T-helper 1 cell treated with Interleukin-12 subunit alpha and Interleukin-12 subunit beta and Interleukin-4 antibody, amounts not matched to agents 30 ng/mL and 1 ng/mL, for 36 hours (primary cell): ENCODE measurements around the gene KDELR1. TPM values are rescaled to one million over a fixed set of nuclear protein-coding genes. Genes with fewer than 3 reads are reported as not detected.
"Not testable (repeated sequence)": the region's sequence is repeated elsewhere in the genome, so short reads cannot be mapped to it uniquely, and the experiment has no call there.

Source experiments
- intact Hi-C: fragments of 100-400 bp; cut with micrococcal nuclease; formaldehyde crosslinking; loops from one replicate; pipeline ENCODE4 v1.15.1; 2024
- total RNA-seq: library from RNA; stranded (reverse); gene quantifications from 2 replicates; pipeline ENCODE4 v1.2.3, GENCODE V29; 2022

The KDELR1 gene
- total RNA-seq, 1 donor from 2014 or later, result 72.6 TPM

DNA sequence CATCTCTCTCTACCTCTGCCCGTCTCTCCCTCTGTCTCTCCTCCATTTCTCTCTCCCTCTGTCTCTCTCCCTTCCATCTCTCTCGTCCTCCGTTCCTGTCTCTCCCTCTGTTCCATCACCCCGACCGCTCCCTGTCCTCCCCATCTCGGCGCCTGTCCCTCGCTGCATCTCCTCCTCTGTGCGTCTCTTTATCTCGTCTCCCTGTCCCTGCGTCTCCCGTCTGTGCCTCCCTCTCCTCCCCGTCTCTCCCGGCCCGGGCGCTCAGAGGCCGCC lies 6.7 kb upstream of the KDELR1 start:
- intact Hi-C loops, result loop anchor here (1.0 to 2.0 kb wide), 5 partner anchors 34 to 95 kb away; partner anchors contain the start of genes CYTH2 and SYNGR4

DNA sequence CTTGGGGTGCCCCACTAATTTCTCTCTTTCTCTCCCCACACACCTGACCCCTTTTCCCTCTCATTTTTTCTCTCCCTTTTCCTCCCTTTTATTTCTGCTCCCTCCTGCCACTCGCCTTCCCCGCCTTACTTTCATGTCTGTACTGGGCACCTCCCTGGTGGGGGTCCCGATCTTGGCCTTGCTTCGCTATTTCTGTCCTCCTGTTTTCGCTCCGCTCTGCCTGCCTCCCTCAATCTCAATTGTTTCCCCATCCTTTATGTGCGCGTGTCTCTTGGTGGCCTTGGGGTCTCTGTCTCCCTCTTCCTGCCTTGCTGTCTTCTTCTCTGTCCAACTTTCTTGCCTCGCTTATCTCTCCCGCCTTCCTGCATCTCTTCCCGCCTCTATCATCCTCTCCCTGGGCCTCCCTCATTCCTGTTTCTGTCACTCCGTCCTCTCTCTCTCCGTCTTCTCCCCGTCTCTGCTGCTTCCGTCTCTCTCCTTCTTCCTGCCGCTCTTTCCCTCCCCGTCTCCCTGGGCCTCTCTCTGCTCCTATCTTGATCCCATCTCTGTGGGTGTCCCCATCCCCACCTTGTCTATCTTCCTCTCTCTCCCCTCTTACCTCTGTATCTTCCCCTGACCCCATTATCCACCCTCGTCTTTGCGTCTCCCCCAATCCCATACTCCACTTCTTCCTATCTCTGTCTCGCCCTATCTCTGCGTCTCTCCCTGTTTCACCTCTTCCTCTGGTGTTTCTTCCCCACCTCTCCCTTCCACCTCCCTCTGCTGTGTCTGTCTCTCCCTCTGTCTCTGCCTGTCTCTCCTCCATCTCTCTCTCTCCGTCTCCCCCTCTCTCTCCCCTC lies 6.1 kb upstream of the KDELR1 start:
- intact Hi-C loops, result loop anchor here (1.0 to 2.0 kb wide), 5 partner anchors 33 to 96 kb away; partner anchors contain the start of genes CYTH2 and SYNGR4

DNA sequence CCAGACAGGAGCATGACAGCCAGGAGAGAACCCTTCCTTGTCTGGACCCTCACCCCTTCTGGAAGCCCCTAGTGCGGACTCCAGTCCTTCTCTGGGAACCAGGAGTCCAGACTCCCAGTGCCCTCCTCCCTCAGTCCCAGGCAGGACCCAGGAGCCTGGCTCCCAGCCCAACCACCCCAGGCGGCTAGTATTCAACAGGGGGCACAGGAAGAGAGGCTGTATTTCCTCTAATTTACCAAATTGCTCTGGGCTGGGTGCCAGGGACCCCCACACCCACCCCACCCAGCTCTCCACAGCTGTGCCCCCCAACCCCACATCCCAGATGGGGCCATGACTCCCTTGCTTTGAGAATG lies 5.4 kb upstream of the KDELR1 start:
- intact Hi-C loops, result no loop called here

DNA sequence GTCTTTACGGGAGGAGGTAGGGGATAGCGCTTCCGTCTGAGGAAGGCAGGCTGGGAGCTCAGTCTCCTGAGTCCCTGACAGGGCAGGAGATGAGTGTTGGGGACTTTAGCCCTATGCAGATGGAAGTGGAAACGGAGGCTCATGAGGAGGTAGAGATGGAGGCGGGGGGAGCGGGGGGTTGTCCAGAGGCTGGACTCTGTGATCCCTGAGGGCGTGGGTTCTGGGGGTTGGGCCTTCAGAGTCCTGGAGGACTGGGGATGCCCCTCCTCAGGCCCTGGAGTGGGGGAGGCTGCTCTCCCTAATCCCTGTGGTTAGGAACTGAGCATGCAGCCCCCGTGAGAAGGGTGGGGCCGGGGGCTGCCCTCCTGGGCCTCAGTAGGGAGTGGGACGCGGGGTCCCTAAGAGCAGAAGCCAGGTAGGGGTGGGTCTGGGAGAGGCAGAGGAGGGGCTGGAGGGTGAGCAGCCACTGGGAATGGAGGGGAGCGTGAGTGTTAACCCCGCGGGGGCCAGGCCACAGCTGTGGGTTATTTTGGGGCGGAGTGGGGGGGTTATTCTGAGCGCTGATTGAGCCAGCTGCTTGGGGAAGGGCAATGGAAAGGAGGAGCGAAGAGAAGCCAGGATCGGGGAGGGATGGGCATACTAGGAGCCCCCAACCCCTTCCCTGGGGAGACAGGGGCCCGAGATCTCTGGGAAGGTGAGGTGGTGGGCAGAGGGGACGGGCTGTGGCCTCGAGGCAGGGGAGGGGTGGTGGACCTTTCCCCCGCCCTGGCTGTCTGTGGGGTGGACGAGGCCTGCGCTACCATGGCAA lies 4.9 kb upstream of the KDELR1 start:
- intact Hi-C loops, result no loop called here

DNA sequence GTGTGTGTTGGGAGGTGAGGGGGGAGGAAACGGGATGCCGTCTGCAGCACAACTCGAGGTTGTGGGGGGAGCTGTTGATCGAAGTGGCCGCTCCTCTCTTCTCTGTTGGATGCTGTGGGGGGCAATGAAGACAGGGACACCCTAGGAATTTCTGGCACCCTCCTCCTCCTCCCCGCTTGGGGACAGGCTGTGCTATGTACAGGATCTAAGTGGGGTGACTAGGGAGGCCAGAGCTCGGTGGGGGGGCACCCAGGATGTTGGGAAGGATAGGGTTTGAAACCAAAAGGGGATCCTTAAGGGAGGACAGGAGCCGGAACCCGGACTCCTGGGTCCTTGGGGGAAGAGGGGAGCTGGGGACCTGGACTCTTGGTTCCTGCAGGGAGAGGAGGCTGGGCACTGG lies 4.1 kb upstream of the KDELR1 start:
- intact Hi-C loops, result no loop called here

DNA sequence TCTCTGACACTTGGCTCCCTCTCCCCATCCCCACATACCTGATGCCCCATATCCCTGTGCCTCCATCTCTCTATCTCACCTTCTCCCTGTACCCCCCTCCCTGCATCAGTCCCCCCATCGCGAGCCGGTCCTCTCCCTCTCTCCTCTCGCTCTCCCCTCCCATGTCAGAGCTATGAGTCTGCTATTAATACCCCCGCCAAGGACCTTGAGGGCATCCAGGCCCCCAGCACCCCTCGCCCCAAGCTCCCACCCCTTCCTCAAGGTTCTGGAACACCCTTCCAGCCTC lies 3.8 kb upstream of the KDELR1 start:
- intact Hi-C loops, result no loop called here

DNA sequence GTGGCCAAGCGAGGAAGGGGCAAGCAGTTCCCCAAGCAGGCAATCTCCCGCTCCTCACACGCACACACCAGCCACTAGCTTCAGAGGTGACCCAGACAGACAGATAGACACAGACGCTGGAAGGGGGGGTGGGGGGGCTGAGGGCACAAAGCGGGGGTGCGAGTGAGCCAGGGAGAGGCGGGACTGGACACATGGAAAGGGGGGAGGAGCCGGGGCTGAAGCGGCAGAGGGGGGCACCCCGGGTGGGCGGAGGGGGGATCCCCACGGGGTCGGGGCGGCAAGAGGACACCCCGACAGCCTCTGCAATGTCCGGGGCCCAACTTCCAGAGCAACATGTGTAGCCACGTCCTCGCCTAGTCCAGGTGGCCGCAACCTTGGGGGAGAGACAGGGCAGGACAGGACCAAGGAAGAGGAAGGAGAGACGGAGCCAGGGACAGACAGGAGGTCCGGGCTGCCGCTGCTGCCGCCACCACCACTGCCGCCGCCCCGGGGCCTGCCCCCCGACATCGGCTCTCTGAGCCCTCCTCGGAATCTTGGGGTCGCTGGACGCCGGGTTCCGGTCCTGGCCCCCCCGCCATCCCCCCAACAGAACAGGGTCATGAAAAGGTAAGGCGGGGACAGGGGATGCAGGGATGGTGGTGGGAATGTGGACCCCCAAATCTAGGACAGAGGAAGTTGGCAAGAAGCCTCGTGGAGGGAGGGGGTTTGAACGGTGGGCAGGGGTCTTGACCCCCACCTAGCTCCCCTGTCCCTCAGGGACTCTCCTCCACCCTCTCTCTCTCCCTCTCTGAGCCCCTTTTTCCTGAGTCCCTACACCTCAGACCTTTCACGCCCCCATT lies 3.2 kb upstream of the KDELR1 start:
- intact Hi-C loops, result no loop called here

DNA sequence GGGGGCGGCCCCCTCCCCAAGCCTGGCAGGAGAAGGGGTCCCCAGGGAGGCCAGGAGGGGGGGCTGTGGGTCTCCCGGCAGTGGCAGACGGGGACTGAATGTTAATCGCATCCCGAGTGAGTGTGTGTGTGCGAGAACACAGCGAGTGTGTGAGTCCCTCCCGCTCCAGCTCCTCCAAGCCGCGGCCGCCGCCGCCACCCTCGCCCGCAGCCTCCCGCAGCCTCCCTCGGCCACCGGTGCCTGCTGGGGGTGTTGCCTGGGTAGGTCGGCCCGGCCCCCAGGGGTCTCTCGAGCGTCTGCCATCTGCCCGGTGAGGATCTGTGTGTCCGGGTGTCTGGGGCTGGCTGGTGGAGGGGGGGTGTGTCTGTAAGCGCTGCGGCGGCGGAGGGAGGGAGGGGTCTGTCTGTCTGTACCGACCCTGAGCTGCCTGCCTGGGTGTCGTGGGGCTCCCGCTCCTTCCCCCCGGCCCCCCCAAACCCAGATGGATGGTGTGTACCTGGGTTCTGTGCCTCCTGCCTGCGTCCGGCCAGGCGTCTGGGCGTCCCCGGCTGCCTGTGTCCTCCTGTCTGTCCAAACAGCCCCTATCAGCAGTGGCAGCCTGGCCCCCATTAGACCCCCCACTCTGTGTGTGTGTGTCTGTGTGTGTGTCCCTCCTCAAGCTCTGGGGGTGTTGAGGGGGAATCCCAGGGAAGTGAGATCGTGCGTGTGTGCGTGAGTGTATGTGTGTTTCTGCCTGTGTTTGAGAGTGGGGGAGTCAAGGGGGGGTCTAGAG lies 2.4 kb upstream of the KDELR1 start, which contains the start of gene GRIN2D:
Gene GRIN2D, plus strand, starts transcription at position 110 of the 772 bp plus-strand sequence. CDS start 4,725 bp downstream, outside the sequence.
- intact Hi-C loops, result no loop called here

DNA sequence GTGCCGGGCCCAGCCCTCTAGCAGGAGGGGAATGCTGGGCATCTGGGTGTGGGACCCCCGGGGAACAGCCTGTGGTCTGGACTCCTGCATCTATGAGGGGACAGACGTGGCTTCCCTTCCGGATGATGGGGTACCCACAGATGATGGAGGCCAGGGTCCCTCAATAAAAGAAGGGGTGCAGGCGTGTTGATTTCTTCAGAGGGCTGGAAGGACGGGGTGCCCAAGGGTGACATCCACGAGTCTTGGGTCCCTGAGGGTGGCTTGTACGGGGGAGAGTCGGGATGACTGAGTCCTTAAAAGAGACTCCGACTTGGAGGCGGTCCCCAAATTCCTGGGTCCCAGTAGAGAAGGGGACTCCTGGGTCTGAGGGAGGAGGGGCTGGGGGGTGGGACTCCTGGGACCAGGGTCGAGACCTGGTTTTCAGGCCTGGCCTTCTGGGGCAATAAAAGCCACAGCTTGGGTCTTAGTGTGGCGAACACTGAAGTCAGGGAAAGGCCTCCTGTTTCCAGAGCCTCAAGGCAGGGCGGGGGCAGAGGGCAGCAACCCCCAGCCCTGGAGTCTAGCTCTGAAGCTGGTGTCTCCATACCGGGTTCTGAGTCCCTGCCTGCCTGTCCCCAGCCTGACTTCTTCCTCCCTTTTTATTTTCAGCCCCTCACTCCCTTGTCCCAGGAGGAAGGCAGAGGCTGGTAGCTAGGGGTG lies 1.7 kb upstream of the KDELR1 start:
- intact Hi-C loops, result no loop called here

DNA sequence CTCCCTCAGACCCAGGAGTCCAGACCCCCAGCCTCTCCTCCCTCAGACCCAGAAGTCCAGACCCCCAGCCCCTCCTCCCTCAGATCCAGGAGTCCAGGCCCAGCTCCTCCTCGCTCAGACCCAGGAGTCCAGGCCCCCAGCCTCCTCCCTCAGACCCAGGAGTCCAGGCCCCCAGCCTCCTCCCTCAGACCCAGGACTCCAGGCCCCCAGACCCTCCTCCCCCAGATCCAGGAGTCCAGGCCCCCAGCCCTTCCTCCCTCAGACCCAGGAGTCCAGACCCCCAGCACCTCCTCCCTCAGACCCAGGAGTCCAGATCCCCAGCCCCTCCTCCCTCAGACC lies 624 bp upstream of the KDELR1 start:
- intact Hi-C loops, result not testable (repeated sequence)

DNA sequence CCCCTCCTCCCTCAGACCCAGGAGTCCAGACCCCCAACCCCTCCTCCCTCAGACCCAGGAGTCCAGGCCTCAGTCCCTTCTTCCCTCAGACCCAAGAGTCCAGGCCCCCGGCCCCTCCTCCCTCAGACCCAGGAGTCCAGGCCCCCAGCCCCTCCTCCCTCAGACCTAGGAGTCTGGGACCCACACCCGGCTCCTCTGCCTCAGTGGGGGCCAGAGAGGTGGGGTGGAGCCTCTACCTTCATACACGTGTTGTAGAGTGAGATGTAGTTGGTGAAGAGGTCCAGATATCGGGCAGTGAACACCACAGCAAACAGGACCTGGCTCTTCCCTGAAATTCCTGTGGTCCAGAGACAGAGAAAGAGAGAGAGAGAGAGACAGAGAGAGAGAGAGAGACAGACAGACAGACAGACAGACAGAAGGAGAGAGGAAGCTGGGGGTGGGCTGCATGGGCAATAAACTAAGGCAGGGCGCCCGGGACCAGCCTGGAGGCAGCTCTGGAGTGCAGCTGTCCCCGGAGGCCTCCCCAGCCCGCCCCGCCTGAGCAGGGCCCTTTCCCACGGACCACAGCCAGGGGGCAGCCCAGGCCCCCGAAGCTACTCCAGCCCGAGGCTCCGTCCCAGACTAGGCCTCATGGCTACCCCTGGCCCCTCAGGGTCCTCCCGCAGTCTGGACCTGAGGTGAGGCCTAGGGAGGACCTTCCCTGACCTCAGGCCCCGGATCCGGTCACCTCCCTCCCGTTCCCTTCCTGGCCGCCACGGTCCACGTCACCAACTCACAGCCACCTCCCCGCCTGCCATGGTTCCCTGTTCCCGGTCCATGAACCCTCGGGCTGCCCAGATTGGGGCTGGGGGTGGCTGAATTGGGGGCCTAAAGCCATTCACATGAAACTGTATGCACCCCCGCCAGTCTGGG lies 907 bp downstream of the KDELR1 start:
- intact Hi-C loops, result loop anchor here (1.0 to 2.0 kb wide), 9 partner anchors 9 to 102 kb away; partner anchors contain the start of genes CYTH2, GRWD1 and SYNGR4

DNA sequence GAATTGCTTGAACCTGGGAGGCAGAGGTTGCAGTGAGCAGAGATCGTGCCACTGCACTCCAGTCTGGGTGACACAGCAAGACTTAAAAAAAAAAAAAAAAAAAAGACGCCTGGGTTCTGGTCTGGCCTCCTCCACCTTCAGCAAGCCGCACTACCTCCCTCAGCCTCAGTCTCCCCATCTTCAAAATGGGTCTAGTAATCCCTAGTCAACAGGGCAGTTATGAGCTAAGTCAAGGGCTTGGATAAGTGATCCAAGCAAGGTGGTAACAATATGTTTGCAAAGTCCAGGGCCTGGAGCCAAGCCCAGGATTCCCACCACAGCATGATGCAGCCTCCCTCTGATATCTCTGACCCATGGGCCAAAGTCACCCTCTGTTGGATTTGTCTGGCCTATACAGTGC lies 4.4 kb downstream of the KDELR1 start:
- intact Hi-C loops, result no loop called here

DNA sequence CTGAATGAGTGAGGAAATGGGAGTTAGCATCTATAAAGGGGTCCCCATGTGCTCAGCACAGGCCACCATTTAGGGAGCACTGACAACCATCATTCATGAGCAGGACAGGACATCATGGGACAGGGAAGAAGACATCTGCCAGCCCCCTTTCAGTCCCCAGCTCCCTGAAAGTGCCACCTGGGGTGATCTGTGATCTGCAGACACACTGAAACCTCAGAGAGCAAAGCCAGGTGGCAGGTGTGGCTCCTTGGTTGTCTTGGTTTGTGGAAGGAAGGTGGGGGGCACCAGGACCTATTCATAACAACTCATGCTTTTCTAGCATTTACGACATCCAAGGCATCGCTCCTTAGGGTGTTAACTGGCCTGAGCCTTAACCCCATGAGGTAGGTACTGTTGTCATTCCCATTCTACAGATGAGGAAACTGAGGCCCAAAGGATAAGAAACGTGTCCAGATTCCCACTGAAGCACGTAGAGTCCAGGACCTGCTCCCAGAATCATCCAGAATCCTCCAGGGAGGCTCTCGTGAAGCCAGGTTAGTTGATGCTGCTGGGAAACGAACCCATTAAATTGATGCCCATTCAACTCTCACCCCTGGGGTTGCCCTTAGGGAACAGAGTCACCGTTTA lies 5.8 kb downstream of the KDELR1 start:
- intact Hi-C loops, result no loop called here

DNA sequence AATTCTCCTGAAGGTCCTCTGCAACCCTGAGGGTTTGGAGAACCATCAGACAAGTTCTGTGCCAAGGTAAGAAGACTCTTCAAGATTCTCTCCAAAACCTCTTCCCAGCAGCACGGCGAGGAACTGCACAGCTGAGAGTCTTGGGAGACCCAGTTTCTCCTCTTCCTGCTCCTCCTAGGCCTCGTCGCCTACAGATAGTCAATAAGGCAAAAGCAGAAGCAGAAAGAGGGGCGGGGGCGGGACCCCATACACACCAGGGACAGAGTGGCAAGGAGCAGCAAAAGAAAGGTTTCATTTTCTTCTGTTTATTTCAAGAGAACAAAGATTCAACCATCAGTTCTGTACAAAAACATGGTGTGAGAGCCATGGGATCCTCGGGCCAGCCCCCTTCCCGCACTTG lies 9.1 kb downstream of the KDELR1 start:
- intact Hi-C loops, result no loop called here

DNA sequence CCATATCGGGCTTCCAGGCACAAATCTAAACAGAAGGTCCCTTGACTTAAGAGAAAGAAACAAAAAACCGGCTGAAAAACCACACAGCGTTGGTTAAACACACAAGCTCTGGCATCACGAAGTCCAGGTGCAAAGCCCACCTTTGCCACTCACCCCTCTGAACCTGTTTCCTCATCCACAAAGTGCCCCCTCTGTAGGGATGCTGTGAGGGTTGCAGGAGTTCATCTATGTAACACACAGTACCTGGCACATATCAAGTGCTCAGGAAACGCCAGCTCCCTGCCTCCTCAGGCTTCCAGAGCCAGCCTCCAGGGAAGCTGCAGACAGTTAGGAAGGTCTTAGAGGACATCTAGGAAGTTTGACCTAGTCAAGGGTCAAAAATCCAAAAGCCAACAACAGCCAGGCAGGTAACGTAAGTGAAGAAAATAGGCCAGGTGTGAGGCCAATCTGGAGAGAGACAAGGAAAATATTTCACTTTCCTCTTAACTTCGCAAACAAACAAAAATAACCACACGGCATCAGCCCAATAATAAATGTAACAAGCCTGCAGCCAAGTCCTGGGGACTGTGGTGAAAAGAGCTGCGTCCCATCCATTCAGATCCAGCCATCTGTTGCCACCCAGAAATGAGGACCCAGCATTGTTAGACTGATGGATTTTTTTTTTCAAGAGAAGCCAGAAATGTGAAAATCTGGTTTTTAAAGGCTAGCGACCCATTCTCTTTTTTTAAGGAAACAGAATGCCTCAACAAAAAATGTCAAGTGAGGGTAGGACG lies 10.0 kb downstream of the KDELR1 start:
- intact Hi-C loops, result no loop called here

DNA sequence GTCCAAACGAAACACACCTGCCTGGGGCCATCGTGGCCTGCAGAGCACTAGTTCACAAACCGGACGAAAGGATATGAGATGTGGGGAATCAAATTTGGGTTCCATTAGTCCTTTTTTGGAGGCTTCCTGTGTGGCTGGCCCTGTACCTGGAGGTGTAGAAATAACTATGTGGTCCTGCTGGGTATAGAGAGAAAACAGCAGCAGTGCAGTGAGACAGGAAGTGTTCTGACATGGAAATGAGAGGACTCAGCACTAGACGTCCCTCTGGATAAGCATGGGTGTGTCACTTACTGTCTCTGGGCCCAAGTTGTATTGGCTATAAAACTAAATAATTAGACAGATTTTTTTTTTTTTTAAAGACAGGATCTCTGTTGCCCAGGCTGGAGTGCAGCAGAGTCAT lies 12.3 kb downstream of the KDELR1 start:
- intact Hi-C loops, result no loop called here

DNA sequence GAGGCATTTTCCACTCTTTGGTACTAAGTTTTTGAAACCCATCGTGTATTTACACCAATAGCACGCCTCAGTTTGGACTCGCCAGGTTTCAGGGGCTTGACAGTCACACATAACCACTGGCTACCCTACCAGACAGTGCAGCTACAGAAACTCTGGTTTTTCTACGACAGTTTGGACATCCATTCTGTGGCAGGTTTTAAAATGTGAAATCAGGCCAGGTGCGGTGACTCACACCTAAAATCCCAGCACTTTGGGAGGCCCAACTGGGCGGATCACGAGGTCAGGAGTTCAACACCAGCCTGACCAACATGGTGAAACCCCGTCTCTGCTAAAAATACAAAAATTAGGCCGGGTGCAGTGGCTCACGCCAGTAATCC lies 13.2 kb downstream of the KDELR1 start:
- intact Hi-C loops, result loop anchor here (1.0 kb wide), 1 partner anchor 12 kb away; no protein-coding TSS in a partner anchor

DNA sequence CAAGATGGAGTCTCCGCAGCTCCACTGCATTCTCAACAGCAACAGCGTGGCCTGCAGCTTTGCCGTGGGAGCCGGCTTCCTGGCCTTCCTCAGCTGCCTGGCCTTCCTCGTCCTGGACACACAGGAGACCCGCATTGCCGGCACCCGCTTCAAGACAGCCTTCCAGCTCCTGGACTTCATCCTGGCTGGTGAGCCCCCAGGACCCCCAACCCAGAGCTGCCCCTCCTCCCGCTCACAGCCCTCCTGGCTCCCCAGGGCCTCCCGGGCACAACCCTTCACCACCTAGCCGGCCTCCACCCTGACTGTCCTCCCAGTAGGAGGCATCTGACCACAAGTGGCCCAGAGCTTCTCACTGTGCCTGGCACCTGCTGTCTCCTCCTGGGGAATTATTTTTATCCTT lies 17.8 kb downstream of the KDELR1 start:
- intact Hi-C loops, result no loop called here
